ENCODE results near the gene EEPD1.
A peak's percentile ranks its signal among the peaks of the same experiment; 100 is the strongest.

EEPD1 gene

DNA sequence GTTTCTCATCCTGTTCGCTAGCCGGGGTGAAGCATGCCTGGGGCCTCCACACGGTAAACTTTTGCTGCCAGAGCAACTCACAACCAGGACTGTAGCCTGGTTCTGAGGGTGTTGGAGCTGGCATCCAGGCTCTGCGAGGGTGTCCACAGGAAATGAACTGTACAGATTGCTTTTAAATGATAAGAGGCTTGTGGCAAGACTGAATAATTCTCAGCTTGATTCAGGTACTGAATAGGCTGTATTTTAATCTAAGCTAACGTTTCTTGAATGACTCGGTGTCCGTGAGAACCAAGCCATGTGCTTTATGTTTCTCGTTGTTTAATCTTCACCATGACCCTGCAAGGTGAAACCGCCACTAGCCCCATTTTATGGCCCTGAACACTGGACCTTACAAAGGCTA, 49.3 kb downstream of the EEPD1 start:
- no peaks in the 10 kb centered on the region for H3K9me3 ChIP-seq (ENCODE audit: insufficient read depth, low read depth, low read length)
- H3K23ac ChIP-seq (ENCODE audit: low read length), result no peak overlapping the region
- H3K36me3 ChIP-seq (ENCODE audit: control insufficient read depth in 1 of 2, insufficient read depth in 2 of 2, low read length in 2 of 2), result no peaks in the 10 kb centered on the region
- no peaks in the 10 kb centered on the region for H3K27me3 ChIP-seq (ENCODE audit: insufficient read depth, low read length)
- no peak overlapping the region for H4K12ac ChIP-seq (ENCODE audit: low read depth, low read length)
- H2AK5ac ChIP-seq (ENCODE audit: low read length), result no peak overlapping the region
- H3K18ac ChIP-seq (ENCODE audit: low read length), result peak overlapping the region; percentile 3
- no peak overlapping the region for H4K8ac ChIP-seq (ENCODE audit: low read depth, low read length)
- H3K4ac ChIP-seq (ENCODE audit: low read depth, low read length), result no peak overlapping the region
- H3K9ac ChIP-seq (ENCODE audit: low read length), result no peak overlapping the region
- H2BK12ac ChIP-seq (ENCODE audit: low read length), result no peak overlapping the region
- H3K4me1 ChIP-seq (ENCODE audit: control insufficient read depth in 1 of 2, insufficient read depth in 2 of 2, low read length in 2 of 2), result peaks cover 14 to 22% of the 10 kb centered on the region in 2 experiments
- no peak overlapping the region for H2BK5ac ChIP-seq (ENCODE audit: low read depth, low read length, poor library complexity)
- H3K79me1 ChIP-seq (ENCODE audit: low read length), result no peaks in the 10 kb centered on the region
- DNase-seq, result no peak
- no peak overlapping the region for H4K91ac ChIP-seq (ENCODE audit: low read depth, low read length)
- no CpG with 5 or more reads among the region's 9 CpGs for WGBS (ENCODE audit: extremely low coverage, insufficient coverage, insufficient read length)
- H3K14ac ChIP-seq (ENCODE audit: low read length), result no peak overlapping the region
- no peak overlapping the region for H2BK120ac ChIP-seq (ENCODE audit: insufficient read depth, low read length, poor library complexity)
- no peak overlapping the region for H2AFZ ChIP-seq (ENCODE audit: insufficient read depth, low read length, poor library complexity)
- H3K79me2 ChIP-seq (ENCODE audit: control insufficient read depth, insufficient read depth, low read length, poor library complexity), result no peaks in the 10 kb centered on the region
- H3K4me2 ChIP-seq (ENCODE audit: low read length), result no peak overlapping the region
- no peak overlapping the region for H3K27ac ChIP-seq (ENCODE audit: low read depth, low read length)
- H3K4me3 ChIP-seq (ENCODE audit: low read depth, low read length), result no peak overlapping the region

DNA sequence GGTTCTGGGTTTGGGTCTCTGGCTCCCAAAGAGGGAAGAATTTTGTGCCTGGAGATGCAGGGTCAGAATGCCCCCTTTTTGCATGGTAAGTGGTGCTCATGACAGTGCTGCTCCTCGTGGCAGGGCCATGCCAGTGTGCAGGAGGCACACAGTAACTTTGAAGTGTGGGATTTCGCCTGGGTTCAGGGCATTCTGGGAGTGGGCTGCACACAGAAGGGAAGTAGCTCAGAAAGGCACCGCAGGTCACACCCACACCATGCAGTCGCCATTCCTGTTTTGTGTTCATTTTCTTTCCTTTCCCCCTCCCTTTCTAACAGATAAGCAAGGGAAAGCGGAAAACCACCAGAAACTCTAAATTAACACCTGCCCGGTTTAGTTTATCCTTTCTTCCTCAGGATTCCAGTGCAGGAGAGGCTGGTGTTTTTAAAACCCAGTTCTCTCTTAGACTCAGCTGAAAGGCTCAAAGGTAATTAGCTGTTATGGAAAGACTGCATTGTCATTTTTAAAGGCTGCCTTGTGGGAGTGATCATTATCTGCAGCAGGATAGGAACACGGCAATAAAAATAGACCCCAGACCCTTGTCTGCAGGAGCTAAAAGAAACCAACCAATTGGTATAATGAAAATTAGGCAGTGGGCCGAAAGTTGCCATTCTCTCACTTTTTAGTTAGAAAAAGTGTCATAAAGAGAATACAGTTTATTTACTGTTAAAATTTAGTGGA, 50.2 kb downstream of the EEPD1 start:
- H2BK120ac ChIP-seq (ENCODE audit: insufficient read depth, low read length, poor library complexity), result peak overlapping the region; percentile 5
- no peak overlapping the region for H3K27ac ChIP-seq (ENCODE audit: low read depth, low read length)
- H3K14ac ChIP-seq (ENCODE audit: low read length), result no peak overlapping the region
- no peak for DNase-seq
- H3K4me3 ChIP-seq (ENCODE audit: low read depth, low read length), result no peak overlapping the region
- no peak overlapping the region for H2BK12ac ChIP-seq (ENCODE audit: low read length)
- no peaks in the 10 kb centered on the region for H3K27me3 ChIP-seq (ENCODE audit: insufficient read depth, low read length)
- no peak overlapping the region for H4K8ac ChIP-seq (ENCODE audit: low read depth, low read length)
- peak overlapping the region; percentile 3 for H3K18ac ChIP-seq (ENCODE audit: low read length)
- no peaks in the 10 kb centered on the region for H3K36me3 ChIP-seq (ENCODE audit: control insufficient read depth in 1 of 2, insufficient read depth in 2 of 2, low read length in 2 of 2)
- H2AFZ ChIP-seq (ENCODE audit: insufficient read depth, low read length, poor library complexity), result no peak overlapping the region
- H3K79me2 ChIP-seq (ENCODE audit: control insufficient read depth, insufficient read depth, low read length, poor library complexity), result no peaks in the 10 kb centered on the region
- no peaks in the 10 kb centered on the region for H3K9me3 ChIP-seq (ENCODE audit: insufficient read depth, low read depth, low read length)
- peak overlapping the region; percentile 1 for H3K4me2 ChIP-seq (ENCODE audit: low read length)
- no peak overlapping the region for H2AK5ac ChIP-seq (ENCODE audit: low read length)
- H3K4me1 ChIP-seq (ENCODE audit: control insufficient read depth in 1 of 2, insufficient read depth in 2 of 2, low read length in 2 of 2), result peaks cover 18 to 28% of the 10 kb centered on the region in 2 experiments
- no peak overlapping the region for H4K12ac ChIP-seq (ENCODE audit: low read depth, low read length)
- no peak overlapping the region for H3K23ac ChIP-seq (ENCODE audit: low read length)
- H3K9ac ChIP-seq (ENCODE audit: low read length), result no peak overlapping the region
- peaks cover 2% of the 10 kb centered on the region for H3K79me1 ChIP-seq (ENCODE audit: low read length)
- no CpG with 5 or more reads among the region's 8 CpGs for whole genome bisulfite sequencing (ENCODE audit: extremely low coverage, insufficient coverage, insufficient read length)
- H4K91ac ChIP-seq (ENCODE audit: low read depth, low read length), result no peak overlapping the region
- no peak overlapping the region for H2BK5ac ChIP-seq (ENCODE audit: low read depth, low read length, poor library complexity)
- no peak overlapping the region for H3K4ac ChIP-seq (ENCODE audit: low read depth, low read length)

DNA sequence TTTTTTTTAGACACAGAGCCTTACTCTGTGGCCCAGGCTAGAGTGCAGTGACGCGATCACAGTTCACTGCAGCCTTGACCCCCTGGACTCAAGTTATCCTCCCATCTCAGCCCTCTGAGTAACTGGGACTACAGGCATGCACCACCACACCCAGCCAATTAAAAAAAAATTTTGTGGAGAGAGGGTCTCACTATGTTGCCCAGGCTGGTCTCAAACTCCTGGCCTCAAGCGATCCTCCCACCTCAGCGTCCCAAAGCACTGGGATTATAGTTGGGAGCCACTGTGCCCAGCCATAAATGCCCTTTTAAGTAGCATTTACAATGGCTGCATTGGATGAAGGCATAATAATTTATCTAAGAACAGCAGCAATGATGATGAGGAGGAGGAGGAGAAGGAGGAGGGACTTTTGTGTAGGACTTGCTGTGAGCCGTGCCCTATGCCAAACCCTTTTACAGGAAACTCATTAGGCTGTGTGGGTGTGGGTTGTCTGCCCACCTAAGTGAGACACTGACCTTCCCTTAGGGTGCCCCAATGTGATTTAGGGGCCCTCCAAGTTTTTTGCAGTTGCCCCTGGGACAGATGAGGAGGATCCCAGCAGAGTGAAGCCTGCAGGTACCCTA, 51.1 kb downstream of the EEPD1 start:
- H2AK5ac ChIP-seq (ENCODE audit: low read length), result no peak overlapping the region
- H3K23ac ChIP-seq (ENCODE audit: low read length), result no peak overlapping the region
- H2BK120ac ChIP-seq (ENCODE audit: insufficient read depth, low read length, poor library complexity), result no peak overlapping the region
- no peaks in the 10 kb centered on the region for H3K9me3 ChIP-seq (ENCODE audit: insufficient read depth, low read depth, low read length)
- H4K12ac ChIP-seq (ENCODE audit: low read depth, low read length), result no peak overlapping the region
- H3K14ac ChIP-seq (ENCODE audit: low read length), result no peak overlapping the region
- H2BK12ac ChIP-seq (ENCODE audit: low read length), result no peak overlapping the region
- no peaks in the 10 kb centered on the region for H3K79me2 ChIP-seq (ENCODE audit: control insufficient read depth, insufficient read depth, low read length, poor library complexity)
- no peak overlapping the region for H3K4ac ChIP-seq (ENCODE audit: low read depth, low read length)
- H3K18ac ChIP-seq (ENCODE audit: low read length), result no peak overlapping the region
- no peaks in the 10 kb centered on the region for H3K27me3 ChIP-seq (ENCODE audit: insufficient read depth, low read length)
- no peak overlapping the region for H4K8ac ChIP-seq (ENCODE audit: low read depth, low read length)
- no peak for DNase-seq
- no CpG with 5 or more reads among the region's 5 CpGs for WGBS (ENCODE audit: extremely low coverage, insufficient coverage, insufficient read length)
- peaks cover 21 to 33% of the 10 kb centered on the region in 2 experiments for H3K4me1 ChIP-seq (ENCODE audit: control insufficient read depth in 1 of 2, insufficient read depth in 2 of 2, low read length in 2 of 2)
- H2AFZ ChIP-seq (ENCODE audit: insufficient read depth, low read length, poor library complexity), result no peak overlapping the region
- no peak overlapping the region for H3K4me2 ChIP-seq (ENCODE audit: low read length)
- peaks cover 3% of the 10 kb centered on the region for H3K79me1 ChIP-seq (ENCODE audit: low read length)
- peak overlapping the region; percentile 20 for H4K91ac ChIP-seq (ENCODE audit: low read depth, low read length)
- H3K27ac ChIP-seq (ENCODE audit: low read depth, low read length), result no peak overlapping the region
- no peaks in the 10 kb centered on the region for H3K36me3 ChIP-seq (ENCODE audit: control insufficient read depth in 1 of 2, insufficient read depth in 2 of 2, low read length in 2 of 2)
- H3K4me3 ChIP-seq (ENCODE audit: low read depth, low read length), result no peak overlapping the region
- H3K9ac ChIP-seq (ENCODE audit: low read length), result no peak overlapping the region
- H2BK5ac ChIP-seq (ENCODE audit: low read depth, low read length, poor library complexity), result no peak overlapping the region

DNA sequence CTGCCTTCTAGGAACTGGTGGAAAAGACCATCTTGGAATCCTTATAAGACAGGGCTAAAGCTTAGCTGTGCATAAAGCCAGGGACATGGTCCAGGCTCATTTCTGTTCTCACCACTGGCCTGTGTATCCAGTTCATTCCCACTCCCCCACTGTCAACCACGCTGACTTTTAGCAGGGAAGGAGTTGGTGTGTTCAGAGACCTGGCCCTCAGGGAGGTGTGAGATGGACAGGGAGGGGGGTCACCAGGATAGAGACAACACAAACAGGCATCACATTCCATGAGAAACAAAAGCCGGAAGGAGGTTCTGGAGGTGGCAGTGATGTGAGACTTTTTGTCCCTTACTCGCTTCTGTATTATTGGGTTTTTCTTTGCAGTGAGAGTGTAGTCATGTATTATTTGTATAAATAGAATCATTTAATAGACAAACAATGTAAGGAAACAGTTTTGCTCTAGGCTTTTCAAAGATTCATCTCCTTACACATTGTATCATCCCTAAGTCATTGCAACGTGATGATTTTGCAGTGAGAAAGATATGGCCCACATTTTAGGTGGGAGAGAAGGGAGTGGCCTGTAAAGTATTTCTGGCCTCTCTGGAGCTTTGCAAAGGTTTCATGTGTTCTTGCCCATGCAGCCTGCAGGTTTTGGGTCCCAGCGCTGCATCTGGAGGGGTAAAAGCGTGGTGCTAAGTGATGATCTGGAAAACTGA, 52.0 kb downstream of the EEPD1 start:
- H3K23ac ChIP-seq (ENCODE audit: low read length), result no peak overlapping the region
- H2AFZ ChIP-seq (ENCODE audit: insufficient read depth, low read length, poor library complexity), result no peak overlapping the region
- H3K9ac ChIP-seq (ENCODE audit: low read length), result no peak overlapping the region
- no peak overlapping the region for H3K18ac ChIP-seq (ENCODE audit: low read length)
- H3K36me3 ChIP-seq (ENCODE audit: control insufficient read depth in 1 of 2, insufficient read depth in 2 of 2, low read length in 2 of 2), result no peaks in the 10 kb centered on the region
- H2BK12ac ChIP-seq (ENCODE audit: low read length), result no peak overlapping the region
- no peak overlapping the region for H3K27ac ChIP-seq (ENCODE audit: low read depth, low read length)
- H3K27me3 ChIP-seq (ENCODE audit: insufficient read depth, low read length), result no peaks in the 10 kb centered on the region
- H2BK120ac ChIP-seq (ENCODE audit: insufficient read depth, low read length, poor library complexity), result no peak overlapping the region
- WGBS (ENCODE audit: extremely low coverage, insufficient coverage, insufficient read length), result no CpG with 5 or more reads among the region's 6 CpGs
- no peak for DNase-seq
- peaks cover 21 to 33% of the 10 kb centered on the region in 2 experiments for H3K4me1 ChIP-seq (ENCODE audit: control insufficient read depth in 1 of 2, insufficient read depth in 2 of 2, low read length in 2 of 2)
- H4K91ac ChIP-seq (ENCODE audit: low read depth, low read length), result no peak overlapping the region
- no peaks in the 10 kb centered on the region for H3K9me3 ChIP-seq (ENCODE audit: insufficient read depth, low read depth, low read length)
- H4K8ac ChIP-seq (ENCODE audit: low read depth, low read length), result no peak overlapping the region
- peaks cover 3% of the 10 kb centered on the region for H3K79me1 ChIP-seq (ENCODE audit: low read length)
- no peak overlapping the region for H4K12ac ChIP-seq (ENCODE audit: low read depth, low read length)
- H3K4me3 ChIP-seq (ENCODE audit: low read depth, low read length), result no peak overlapping the region
- H2BK5ac ChIP-seq (ENCODE audit: low read depth, low read length, poor library complexity), result no peak overlapping the region
- no peaks in the 10 kb centered on the region for H3K79me2 ChIP-seq (ENCODE audit: control insufficient read depth, insufficient read depth, low read length, poor library complexity)
- no peak overlapping the region for H3K4ac ChIP-seq (ENCODE audit: low read depth, low read length)
- H3K4me2 ChIP-seq (ENCODE audit: low read length), result no peak overlapping the region
- no peak overlapping the region for H2AK5ac ChIP-seq (ENCODE audit: low read length)
- no peak overlapping the region for H3K14ac ChIP-seq (ENCODE audit: low read length)

Measured in trophoblast cell (in vitro differentiated cells and primary cell).